Sigmoid colon (tissue), 4 donors: ENCODE data around the gene HS1BP3.

ENCODE experiments used
- CTCF ChIP-seq, 4 experiments: fragments of 450-650 bp in 3 of 4; fragments of 200-600 bp in 1 of 4; IDR thresholded peaks; one replicate each; pipeline ENCODE4 v1.5.1; 2016 to 2019; ENCODE audit warnings: antibody characterized with exemption in 4 of 4, mild to moderate bottlenecking in 3 of 4, moderate library complexity in 2 of 4
- EP300 ChIP-seq, 4 donors: sonication (generic); formaldehyde crosslinking; IDR thresholded peaks; one replicate each; pipeline ENCODE4 v1.6.1; 2017; ENCODE audit warnings: antibody characterized with exemption in 4 of 4
- POLR2A ChIP-seq, 2 donors: fragments of 450-650 bp; IDR thresholded peaks; one replicate each; pipeline ENCODE4 v1.6.1; 2016; ENCODE audit warnings: antibody characterized with exemption in 2 of 2, mild to moderate bottlenecking in 2 of 2, moderate library complexity in 2 of 2
- POLR2AphosphoS5 ChIP-seq, 4 donors: sonication (generic); formaldehyde crosslinking; IDR thresholded peaks; one replicate each; pipeline ENCODE4 v1.6.1; 2017; ENCODE audit warnings: antibody characterized with exemption in 4 of 4

DNA sequence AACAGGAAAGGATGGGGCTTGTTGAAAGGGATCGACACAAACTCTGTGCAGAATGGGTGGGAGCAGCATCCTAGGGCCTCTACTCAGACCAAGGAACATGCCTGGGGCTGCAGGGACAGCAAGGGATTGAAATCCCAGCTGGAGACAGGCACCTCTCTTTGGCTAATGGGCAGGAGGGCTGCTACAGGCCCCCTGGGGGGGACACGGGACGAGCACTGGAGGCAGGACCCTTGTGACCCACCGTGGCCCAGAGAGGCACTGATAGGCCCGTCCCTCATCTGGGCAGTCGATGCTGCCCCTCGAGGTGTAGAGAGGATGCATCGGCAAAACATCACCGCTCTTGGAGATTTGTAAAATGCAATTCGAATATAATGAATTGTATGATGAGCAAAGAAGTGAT lies 5.1 kb downstream of the HS1BP3 start:
- TF ChIP-seq CTCF (IDR thresholded peaks at IDR 0.05) (no peak), POLR2AphosphoS5 (IDR thresholded peaks at IDR 0.05) (no peak), EP300 (IDR thresholded peaks at IDR 0.05) (no peak), POLR2A (IDR thresholded peaks at IDR 0.05) (no peak)
